Heart left ventricle (tissue), 13 donors: ENCODE results near the gene MAPK14.

Source experiments
- CTCF ChIP-seq, 12 donors: fragments of 200-600 bp; sonication (generic) in 4 of 12; IDR thresholded peaks; one replicate each; pipeline versions ENCODE4 v1.5.0 to v1.8.0; 2018 to 2022; ENCODE audit warnings: antibody characterized with exemption in 12 of 12, mild to moderate bottlenecking in 5 of 12
- POLR2A ChIP-seq, 2 donors: fragments of 450-650 bp; IDR thresholded peaks; one replicate each; pipeline ENCODE4 v1.6.1; 2017; ENCODE audit warnings: antibody characterized with exemption in 2 of 2, mild to moderate bottlenecking in 2 of 2, moderate library complexity in 2 of 2
- donor health status: ischemic (EF 13 %, LVEDD 7.1; RV severe dilation, severe dysfunction).
- donor health status: DM: no; HTN: yes; CAD: no.
- donor health status: DM: no; HTN: no; CAD: no.
- donor health status: ischemic (EF 25% LVEDD 6.9; RV normal size, moderate dysfunction).
- donor health status: ischemic (EF 25% LVEDD 5.7; RV mildly dilated, moderate dysfunction).
- donor health status: ischemic (EF 35%, LVEDD 5.7; RV mildly dilated, moderate dysfunction).
- donor health status: nonischemic (EF 11% LVEDD 7.7; RV severe dilation, severe dysfunction).
- donor health status: DM: yes; HTN: yes; CAD: no.
- donor health status: PGD.
- donor health status: ischemic (EF 29% LVEDD 5.4; RV normal size, mild dysfunction).
- donor health status: nonischemic (EF 23%, LVEDD 6.1; RV moderate dilation, normal function).

DNA sequence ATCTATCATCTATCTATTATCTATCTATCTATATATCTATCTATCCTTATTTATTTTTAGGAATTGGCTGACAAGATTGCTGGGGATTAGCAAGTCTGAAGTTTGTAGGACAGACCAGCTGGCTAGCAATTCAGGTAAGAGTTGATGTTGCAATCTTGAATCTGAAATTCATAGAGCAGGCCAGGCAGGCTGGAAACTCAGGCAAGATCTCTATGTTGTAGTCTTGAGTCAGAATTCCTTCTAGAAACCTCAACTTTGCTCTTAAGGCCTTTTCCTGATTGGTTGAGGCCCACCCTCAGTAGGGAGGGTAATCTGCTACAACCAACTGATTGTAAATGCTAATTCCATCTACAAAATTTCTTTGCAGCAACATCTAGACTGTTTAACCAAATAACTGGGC lies 121.9 kb downstream of the MAPK14 start:
- no peak for TF ChIP-seq POLR2A (IDR thresholded peaks at IDR 0.05)
- TF ChIP-seq CTCF (IDR thresholded peaks at IDR 0.05): no peak
